PC-3 (cell line): ENCODE data around the gene BDH1.

ENCODE experiments used
- EZH2phosphoT487 ChIP-seq: fragments of 300-600 bp; sonication (generic); IDR thresholded peaks from 2 replicates; pipeline ENCODE4 v1.6.1; 2018; ENCODE audit warnings: mild to moderate bottlenecking, antibody characterized with exemption, low read length, borderline replicate concordance
- TF ChIP-seq, protein P1 (sequence below): fragments of 300-600 bp; sonication (generic); conservative IDR thresholded peaks from 2 replicates; pipeline ENCODE4 v1.5.1; 2017; ENCODE audit warnings: antibody characterized with exemption, low read depth, mild to moderate bottlenecking, low read length

DNA sequence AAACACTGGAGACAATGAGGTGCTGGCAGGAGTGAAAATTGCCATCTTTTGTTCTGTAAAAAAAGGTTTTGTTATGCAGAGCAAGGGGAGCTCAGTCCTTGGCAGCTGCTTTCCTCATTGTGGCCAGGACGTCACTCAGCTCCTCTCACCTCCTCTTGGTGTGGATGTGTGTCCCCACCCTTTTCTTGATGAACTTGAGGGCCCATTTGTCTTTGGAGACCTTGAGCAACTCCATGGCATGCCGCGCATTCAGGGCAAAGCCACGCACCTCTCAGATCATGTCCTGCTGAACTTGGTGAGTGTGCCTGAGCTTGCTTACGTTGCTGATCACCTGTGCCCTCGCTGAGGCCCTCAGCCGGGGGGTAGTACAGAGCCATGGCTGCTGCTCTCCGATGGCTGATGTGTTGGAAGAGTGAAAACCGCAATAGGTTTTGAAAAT, 24.5 kb upstream of the BDH1 start:
- TF ChIP-seq, protein P1, sequence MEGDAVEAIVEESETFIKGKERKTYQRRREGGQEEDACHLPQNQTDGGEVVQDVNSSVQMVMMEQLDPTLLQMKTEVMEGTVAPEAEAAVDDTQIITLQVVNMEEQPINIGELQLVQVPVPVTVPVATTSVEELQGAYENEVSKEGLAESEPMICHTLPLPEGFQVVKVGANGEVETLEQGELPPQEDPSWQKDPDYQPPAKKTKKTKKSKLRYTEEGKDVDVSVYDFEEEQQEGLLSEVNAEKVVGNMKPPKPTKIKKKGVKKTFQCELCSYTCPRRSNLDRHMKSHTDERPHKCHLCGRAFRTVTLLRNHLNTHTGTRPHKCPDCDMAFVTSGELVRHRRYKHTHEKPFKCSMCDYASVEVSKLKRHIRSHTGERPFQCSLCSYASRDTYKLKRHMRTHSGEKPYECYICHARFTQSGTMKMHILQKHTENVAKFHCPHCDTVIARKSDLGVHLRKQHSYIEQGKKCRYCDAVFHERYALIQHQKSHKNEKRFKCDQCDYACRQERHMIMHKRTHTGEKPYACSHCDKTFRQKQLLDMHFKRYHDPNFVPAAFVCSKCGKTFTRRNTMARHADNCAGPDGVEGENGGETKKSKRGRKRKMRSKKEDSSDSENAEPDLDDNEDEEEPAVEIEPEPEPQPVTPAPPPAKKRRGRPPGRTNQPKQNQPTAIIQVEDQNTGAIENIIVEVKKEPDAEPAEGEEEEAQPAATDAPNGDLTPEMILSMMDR, result no peak
- TF ChIP-seq EZH2phosphoT487, result no peak
